NCI-H524 treated with DMSO at 0.1 percent for 48 hours (cell line): ENCODE measurements around the gene HCAR2.
"Not testable (repeated sequence)": the region's sequence is repeated elsewhere in the genome, so short reads cannot be mapped to it uniquely, and the experiment has no call there.

Source experiments
- DNase-seq: peaks from one replicate; lab custom pipeline; 2025; lab: John Stamatoyannopoulos, UW

The HCAR2 gene

GRCh38 chr12:122665759-122666158, 37.4 kb downstream of the HCAR2 start:
- no peak for DNase-seq

GRCh38 chr12:122665349-122665748, 37.8 kb downstream of the HCAR2 start:
- no peak for DNase-seq

- DNase-seq: no peak
Observed at GRCh38 chr12:122661938-122662337, 41.2 kb downstream of the HCAR2 start.

GRCh38 chr12:122661246-122661645, 41.9 kb downstream of the HCAR2 start:
- DNase-seq: no peak

GRCh38 chr12:122659579-122659978, 43.6 kb downstream of the HCAR2 start:
- no peak for DNase-seq

GRCh38 chr12:122656298-122656697, 46.9 kb downstream of the HCAR2 start:
- no peak for DNase-seq

- not testable (repeated sequence) for DNase-seq
Observed at GRCh38 chr12:122653291-122653690, 49.9 kb downstream of the HCAR2 start.

- DNase-seq: no peak
Observed at GRCh38 chr12:122651520-122652224, 51.5 kb downstream of the HCAR2 start.
